ENCODE measurements around the gene KRT6A. TPM values are rescaled to one million over a fixed set of nuclear protein-coding genes. Genes with fewer than 3 reads are reported as not detected.

KRT6A gene
- polyA plus RNA-seq, 3 donors: not detected

DNA sequence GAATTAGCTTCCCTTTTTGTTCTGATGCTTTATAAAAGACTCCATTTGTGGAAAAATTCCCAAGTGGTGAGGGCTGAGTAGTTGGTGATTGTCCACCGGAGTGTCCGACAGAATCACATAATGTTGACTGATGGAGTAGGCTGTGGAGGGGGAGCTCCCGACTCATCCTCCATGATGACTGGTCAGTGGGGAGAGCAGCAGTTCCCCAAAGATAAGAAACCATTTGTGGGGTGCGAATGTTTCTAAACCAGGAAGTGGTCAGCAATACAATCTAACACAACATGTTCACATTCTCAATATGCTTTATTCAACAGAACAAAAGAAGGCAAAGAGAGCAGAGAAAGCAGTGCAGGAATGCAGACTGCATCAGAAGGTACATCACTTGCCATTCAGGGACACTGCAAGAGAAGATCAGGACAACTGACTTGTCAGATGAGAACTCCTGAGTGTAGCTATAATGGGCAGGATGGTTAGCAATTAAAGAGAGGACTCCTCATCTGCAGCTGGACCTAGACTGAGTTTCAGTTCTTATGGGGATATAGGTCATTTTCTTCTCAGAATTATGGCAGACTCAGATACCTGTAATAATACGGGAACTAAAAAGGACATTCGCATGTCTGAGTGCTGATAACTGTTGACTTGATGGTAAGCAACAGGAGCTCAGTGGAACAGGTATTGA, 46.6 kb downstream of the KRT6A start:
- H3K4me3 ChIP-seq (replicated peaks in 1 of 3; ENCODE audit: low read depth in 2 of 3, low read length in 3 of 3): no peak overlapping the region
- no peaks in the 10 kb centered on the region for H3K79me2 ChIP-seq (ENCODE audit: insufficient read depth, low read length)
- H3K27ac ChIP-seq (ENCODE audit: low read depth in 1 of 2, low read length in 2 of 2): no peak overlapping the region
- Mint-ChIP-seq H3K4me1 (no peaks in the 10 kb centered on the region), H3K9me3 (peaks cover 0 to 5% (median 0%) of the 10 kb centered on the region in 7 donors), H3K36me3 (no peaks in the 10 kb centered on the region), H3K27ac (no peak overlapping the region), H3K4me3 (no peak overlapping the region), H3K27me3 (ENCODE audit: low read depth in 3 of 3) (peaks cover 6 to 21% (median 15%) of the 10 kb centered on the region in 3 donors)
- no peaks in the 10 kb centered on the region for H3K4me1 ChIP-seq (ENCODE audit: control insufficient read depth in 1 of 2, insufficient read depth in 2 of 2, low read length in 2 of 2)
- TF ChIP-seq, protein P1, sequence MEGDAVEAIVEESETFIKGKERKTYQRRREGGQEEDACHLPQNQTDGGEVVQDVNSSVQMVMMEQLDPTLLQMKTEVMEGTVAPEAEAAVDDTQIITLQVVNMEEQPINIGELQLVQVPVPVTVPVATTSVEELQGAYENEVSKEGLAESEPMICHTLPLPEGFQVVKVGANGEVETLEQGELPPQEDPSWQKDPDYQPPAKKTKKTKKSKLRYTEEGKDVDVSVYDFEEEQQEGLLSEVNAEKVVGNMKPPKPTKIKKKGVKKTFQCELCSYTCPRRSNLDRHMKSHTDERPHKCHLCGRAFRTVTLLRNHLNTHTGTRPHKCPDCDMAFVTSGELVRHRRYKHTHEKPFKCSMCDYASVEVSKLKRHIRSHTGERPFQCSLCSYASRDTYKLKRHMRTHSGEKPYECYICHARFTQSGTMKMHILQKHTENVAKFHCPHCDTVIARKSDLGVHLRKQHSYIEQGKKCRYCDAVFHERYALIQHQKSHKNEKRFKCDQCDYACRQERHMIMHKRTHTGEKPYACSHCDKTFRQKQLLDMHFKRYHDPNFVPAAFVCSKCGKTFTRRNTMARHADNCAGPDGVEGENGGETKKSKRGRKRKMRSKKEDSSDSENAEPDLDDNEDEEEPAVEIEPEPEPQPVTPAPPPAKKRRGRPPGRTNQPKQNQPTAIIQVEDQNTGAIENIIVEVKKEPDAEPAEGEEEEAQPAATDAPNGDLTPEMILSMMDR (IDR thresholded peaks at IDR 0.05): no peak
- intact Hi-C loops (cut with micrococcal nuclease): no loop called here
- H3K27me3 ChIP-seq (ENCODE audit: control insufficient read depth in 2 of 2, insufficient read depth in 2 of 2, low read length in 2 of 2): no peaks in the 10 kb centered on the region
- no peaks in the 10 kb centered on the region for H3K9me3 ChIP-seq (replicated peaks in 1 of 2; ENCODE audit: control insufficient read depth in 1 of 2, insufficient read depth in 1 of 2, low read length in 2 of 2)
- H3K4me2 ChIP-seq (replicated peaks; ENCODE audit: extremely low read depth, low read length, poor library complexity, severe bottlenecking): no peak overlapping the region
- H3K9ac ChIP-seq (ENCODE audit: insufficient read depth, low read length, poor library complexity, severe bottlenecking): no peak overlapping the region
- WGBS (ENCODE audit: insufficient coverage): 74% methylated on average over 4 of the region's 6 CpGs
- no peaks in the 10 kb centered on the region for H3K36me3 ChIP-seq (replicated peaks in 1 of 2; ENCODE audit: control insufficient read depth in 1 of 2, insufficient read depth in 2 of 2, low read length in 2 of 2)
- H4K20me1 ChIP-seq (ENCODE audit: insufficient read depth, low read length): no peaks in the 10 kb centered on the region
- H2AFZ ChIP-seq (ENCODE audit: insufficient read depth, low read depth, low read length, poor library complexity, severe bottlenecking): peak overlapping the region; percentile 21
- DNase-seq: no peak

DNA sequence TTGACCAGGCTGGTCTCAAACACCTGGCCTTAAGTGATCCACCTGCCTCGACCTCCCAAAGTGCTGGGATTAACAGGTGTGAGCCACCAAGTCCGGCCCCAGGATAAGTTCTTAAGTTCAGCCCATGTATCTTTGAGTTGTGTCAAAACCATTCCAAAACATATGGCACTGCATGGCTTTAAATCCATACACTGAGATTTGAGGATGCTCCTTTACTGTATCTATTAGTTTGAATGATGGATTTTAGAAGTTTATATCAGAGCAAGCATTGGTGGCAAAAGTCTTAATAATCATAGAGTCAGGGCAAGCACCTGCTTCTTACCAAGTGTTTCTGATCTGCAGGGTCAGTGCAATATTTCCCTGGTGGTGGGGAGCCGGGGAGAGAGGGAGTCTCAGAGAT, 47.2 kb downstream of the KRT6A start:
- H3K9me3 ChIP-seq (replicated peaks in 1 of 2; ENCODE audit: control insufficient read depth in 1 of 2, insufficient read depth in 1 of 2, low read length in 2 of 2): no peaks in the 10 kb centered on the region
- no peak overlapping the region for H3K4me2 ChIP-seq (replicated peaks; ENCODE audit: extremely low read depth, low read length, poor library complexity, severe bottlenecking)
- H2AFZ ChIP-seq (ENCODE audit: insufficient read depth, low read depth, low read length, poor library complexity, severe bottlenecking): no peak overlapping the region
- TF ChIP-seq, protein P1 (IDR thresholded peaks at IDR 0.05): no peak
- no peaks in the 10 kb centered on the region for H4K20me1 ChIP-seq (ENCODE audit: insufficient read depth, low read length)
- H3K9ac ChIP-seq (ENCODE audit: insufficient read depth, low read length, poor library complexity, severe bottlenecking): no peak overlapping the region
- 59% methylated on average over 2 of the region's 3 CpGs for WGBS (ENCODE audit: insufficient coverage)
- no peak overlapping the region for H3K27ac ChIP-seq (ENCODE audit: low read depth in 1 of 2, low read length in 2 of 2)
- H3K27me3 ChIP-seq (ENCODE audit: control insufficient read depth in 2 of 2, insufficient read depth in 2 of 2, low read length in 2 of 2): no peaks in the 10 kb centered on the region
- no peak overlapping the region for H3K4me3 ChIP-seq (replicated peaks in 1 of 3; ENCODE audit: low read depth in 2 of 3, low read length in 3 of 3)
- H3K27me3 Mint-ChIP-seq (ENCODE audit: low read depth in 3 of 3): peaks cover 7 to 21% (median 20%) of the 10 kb centered on the region in 3 donors
- H3K9me3 Mint-ChIP-seq: peaks cover 0 to 7% (median 0%) of the 10 kb centered on the region in 7 donors
- no peaks in the 10 kb centered on the region for H3K4me1 ChIP-seq (ENCODE audit: control insufficient read depth in 1 of 2, insufficient read depth in 2 of 2, low read length in 2 of 2)
- H3K4me3 Mint-ChIP-seq: no peak overlapping the region
- no peaks in the 10 kb centered on the region for H3K36me3 Mint-ChIP-seq
- H3K4me1 Mint-ChIP-seq: no peaks in the 10 kb centered on the region
- DNase-seq: no peak
- intact Hi-C loops (cut with micrococcal nuclease): no loop called here
- no peaks in the 10 kb centered on the region for H3K79me2 ChIP-seq (ENCODE audit: insufficient read depth, low read length)
- no peaks in the 10 kb centered on the region for H3K36me3 ChIP-seq (replicated peaks in 1 of 2; ENCODE audit: control insufficient read depth in 1 of 2, insufficient read depth in 2 of 2, low read length in 2 of 2)
- no peak overlapping the region for H3K27ac Mint-ChIP-seq
